ENCODE results near the gene DPP6. TPM values are rescaled to one million over a fixed set of nuclear protein-coding genes. Genes with fewer than 3 reads are reported as not detected.
A peak's percentile ranks its signal among the peaks of the same experiment; 100 is the strongest.

DPP6 gene
- total and polyA plus RNA-seq, 2 of the 8 experiments (the other 6 are each of a cell fraction or from before 2014, with no cell fraction given), result 4.7 to 6.8 TPM

DNA sequence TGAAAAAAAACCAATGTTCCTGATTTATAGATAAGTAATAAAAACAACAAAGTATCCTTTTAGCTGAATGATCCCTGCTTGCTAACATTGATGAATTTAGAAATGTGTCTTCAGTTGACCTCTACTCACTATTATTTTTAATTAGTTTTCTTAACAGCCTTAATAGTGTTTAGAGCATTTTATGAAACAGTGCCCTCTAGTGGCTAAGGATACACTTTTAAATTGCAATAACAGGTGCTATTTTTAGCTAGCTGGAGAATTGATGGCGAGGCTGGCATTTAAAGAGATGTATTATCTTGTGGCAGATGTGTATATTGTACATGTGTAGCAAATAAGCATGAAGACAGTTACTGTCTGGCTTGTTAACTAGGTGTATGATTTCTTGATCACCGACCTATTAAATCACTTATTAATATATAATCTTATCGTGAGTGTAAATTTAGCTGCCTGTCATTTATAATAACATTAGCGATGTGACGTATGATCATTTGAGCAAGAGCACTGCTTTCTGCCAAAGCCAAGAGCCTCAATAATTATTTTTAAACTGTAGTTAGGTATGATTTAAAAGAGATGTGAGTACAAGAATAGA, 451.9 kb downstream of the DPP6 start:
- H4K91ac ChIP-seq (replicated peaks; ENCODE audit: insufficient read length, low read length), result no peak overlapping the region
- WGBS, 2 experiments (ENCODE audit: extremely low coverage in 1 of 2, insufficient coverage in 1 of 2, insufficient read length in 1 of 2, insufficient replicate concordance in 2 of 2, low coverage in 1 of 2, low lambda C conversion rate in 2 of 2, missing lambda C conversion rate in 1 of 2), result 68% methylated on average over 5 of the region's 5 CpGs; no CpG with 5 or more reads in 1 of the 2 experiments
- H3K4me2 ChIP-seq (ENCODE audit: insufficient read depth in 1 of 2, low read depth in 2 of 2, low read length in 2 of 2), result no peak overlapping the region
- ChIA-PET POLR2A (ENCODE audit: partially characterized antibody) (interaction anchor here (1.1 kb wide), 1 partner anchor 198 kb away, joined by 3 read pairs; no protein-coding TSS in a partner anchor), CTCF (ENCODE audit: partially characterized antibody) (interaction anchor here (0.5 to 2.8 kb wide), 43 partner anchors 8 to 1430 kb away, joined by 3 to 17 read pairs (median 3); no protein-coding TSS in a partner anchor)
- no peak overlapping the region for H3K4me3 ChIP-seq (ENCODE audit: extremely low read depth in 1 of 4, insufficient read depth in 2 of 4, low read depth in 3 of 4, low read length in 4 of 4)
- peaks cover 7% of the 10 kb centered on the region in 2 experiments; a peak in 3 of 4 replicates for H3K9me3 ChIP-seq (ENCODE audit: insufficient read depth in 2 of 2, low read depth in 1 of 2, low read length in 1 of 2)
- no peak overlapping the region for H2BK120ac ChIP-seq (replicated peaks; ENCODE audit: low read depth, low read length)
- H3K36me3 ChIP-seq (ENCODE audit: control insufficient read depth in 2 of 4, insufficient read depth in 4 of 4, low read length in 3 of 4), result no peaks in the 10 kb centered on the region
- no peak overlapping the region for H2AK5ac ChIP-seq (ENCODE audit: low read depth, low read length)
- no peak overlapping the region for H4K5ac ChIP-seq (ENCODE audit: insufficient read length, low read depth, low read length)
- no peaks in the 10 kb centered on the region for H4K20me1 ChIP-seq (replicated peaks in 1 of 2; ENCODE audit: control insufficient read depth in 1 of 2, insufficient read depth in 2 of 2, low read length in 2 of 2)
- H4K8ac ChIP-seq (ENCODE audit: extremely low read depth, insufficient read depth, low read length), result no peak overlapping the region
- H3K14ac ChIP-seq (ENCODE audit: insufficient read length), result no peak overlapping the region
- no peak overlapping the region for H2AFZ ChIP-seq (ENCODE audit: low read length)
- no peak overlapping the region for H3K27ac ChIP-seq (ENCODE audit: low read depth, low read length)
- H3K27me3 ChIP-seq (replicated peaks in 1 of 4; ENCODE audit: control insufficient read depth in 3 of 4, extremely low read depth in 1 of 4, insufficient read depth in 3 of 4, low read length in 3 of 4), result no peaks in the 10 kb centered on the region
- no peak overlapping the region for H3K23ac ChIP-seq (ENCODE audit: insufficient read length)
- FAIRE-seq (no peak), DNase-seq (ENCODE audit: low read depth in 1 of 2, low spot score in 2 of 2) (no peak)
- no peak overlapping the region for H2BK15ac ChIP-seq (ENCODE audit: low read length)
- no peak overlapping the region for H2BK5ac ChIP-seq (ENCODE audit: low read depth, low read length)
- no peaks in the 10 kb centered on the region for H3K23me2 ChIP-seq (ENCODE audit: low read depth, low read length)
- H3K56ac ChIP-seq (replicated peaks; ENCODE audit: insufficient read length, low read depth, low read length), result no peak overlapping the region
- H3K4ac ChIP-seq (replicated peaks; ENCODE audit: insufficient read length, low read depth, low read length), result no peak overlapping the region
- H3K79me2 ChIP-seq (ENCODE audit: control insufficient read depth in 1 of 2, insufficient read depth in 2 of 2, low read length in 2 of 2), result no peaks in the 10 kb centered on the region
- H2BK12ac ChIP-seq (ENCODE audit: low read depth, low read length), result no peak overlapping the region
- no peak overlapping the region for H3K18ac ChIP-seq (ENCODE audit: extremely low read depth, low read length)
- H3K4me1 ChIP-seq (replicated peaks in 1 of 4; ENCODE audit: control insufficient read depth in 3 of 4, insufficient read depth in 4 of 4, low read length in 3 of 4), result no peaks in the 10 kb centered on the region
- H3K79me1 ChIP-seq (ENCODE audit: low read depth, low read length), result no peaks in the 10 kb centered on the region
- no peak overlapping the region for H3K9ac ChIP-seq (replicated peaks in 1 of 4; ENCODE audit: extremely low read depth in 1 of 4, low read depth in 3 of 4, low read length in 3 of 4)
- H2BK20ac ChIP-seq (ENCODE audit: low read length), result no peak overlapping the region
- no peak for TF ChIP-seq POLR2AphosphoS5 (IDR thresholded peaks at IDR 0.05; ENCODE audit: low read depth, low read length)
- TF ChIP-seq, protein P1, sequence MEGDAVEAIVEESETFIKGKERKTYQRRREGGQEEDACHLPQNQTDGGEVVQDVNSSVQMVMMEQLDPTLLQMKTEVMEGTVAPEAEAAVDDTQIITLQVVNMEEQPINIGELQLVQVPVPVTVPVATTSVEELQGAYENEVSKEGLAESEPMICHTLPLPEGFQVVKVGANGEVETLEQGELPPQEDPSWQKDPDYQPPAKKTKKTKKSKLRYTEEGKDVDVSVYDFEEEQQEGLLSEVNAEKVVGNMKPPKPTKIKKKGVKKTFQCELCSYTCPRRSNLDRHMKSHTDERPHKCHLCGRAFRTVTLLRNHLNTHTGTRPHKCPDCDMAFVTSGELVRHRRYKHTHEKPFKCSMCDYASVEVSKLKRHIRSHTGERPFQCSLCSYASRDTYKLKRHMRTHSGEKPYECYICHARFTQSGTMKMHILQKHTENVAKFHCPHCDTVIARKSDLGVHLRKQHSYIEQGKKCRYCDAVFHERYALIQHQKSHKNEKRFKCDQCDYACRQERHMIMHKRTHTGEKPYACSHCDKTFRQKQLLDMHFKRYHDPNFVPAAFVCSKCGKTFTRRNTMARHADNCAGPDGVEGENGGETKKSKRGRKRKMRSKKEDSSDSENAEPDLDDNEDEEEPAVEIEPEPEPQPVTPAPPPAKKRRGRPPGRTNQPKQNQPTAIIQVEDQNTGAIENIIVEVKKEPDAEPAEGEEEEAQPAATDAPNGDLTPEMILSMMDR (IDR thresholded peaks at IDR 0.05; ENCODE audit: control extremely low read depth in 1 of 3, insufficient read depth in 1 of 3, low read depth in 1 of 3, low read length in 3 of 3), result peak in 2 of 3 experiments; percentile 38 to 51; a peak in 2 of 4 replicates
- no peak for TF ChIP-seq GABPA (IDR thresholded peaks at IDR 0.05; ENCODE audit: borderline replicate concordance, insufficient read depth, low read length)
- no peak for TF ChIP-seq CHD1 (IDR thresholded peaks at IDR 0.05; ENCODE audit: low read depth, low read length)
- peak; percentile 60 to 64 for TF ChIP-seq RAD21 (IDR thresholded peaks at IDR 0.05 in 1 of 2, conservative IDR thresholded peaks at IDR 0.05 in 1 of 2; ENCODE audit: low read depth in 2 of 2, low read length in 2 of 2)
